OCI-LY7 (cell line): ENCODE data around the gene CCNF.

Experiments used
- EZH2phosphoT487 ChIP-seq: fragments of 200-600 bp; sonication (generic); IDR thresholded peaks from 2 replicates; pipeline ENCODE4 v1.6.1; 2018; ENCODE audit warnings: low read depth, borderline replicate concordance, mild to moderate bottlenecking, mixed run types, antibody characterized with exemption, low read length, moderate library complexity, mixed read lengths
- TF ChIP-seq, protein P1 (sequence below): fragments of 200-600 bp; sonication (generic); conservative IDR thresholded peaks from 2 replicates; pipeline ENCODE4 v1.5.1; 2014; ENCODE audit warnings: mild to moderate bottlenecking, antibody characterized with exemption, low read length, moderate library complexity, mixed read lengths

DNA sequence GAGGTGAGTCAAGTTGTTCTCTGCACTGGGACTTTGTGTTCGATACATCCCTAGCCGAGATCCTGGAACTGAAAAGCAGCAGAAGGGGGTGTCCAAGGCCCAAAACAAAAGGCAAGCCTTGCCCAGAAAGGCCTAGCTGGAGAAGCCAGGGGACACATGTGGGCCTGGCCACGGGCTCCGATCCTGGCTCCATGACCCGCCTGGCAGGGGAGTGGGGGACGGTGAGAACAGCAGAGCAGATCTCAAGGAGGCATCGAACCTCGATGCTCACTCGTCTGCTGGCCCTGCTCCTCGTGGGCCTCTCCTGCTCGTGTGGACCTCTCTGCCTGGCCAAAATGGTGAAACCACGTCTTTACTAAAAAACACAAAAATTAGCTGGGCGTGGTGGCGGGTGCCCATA is 8.9 kb downstream of the CCNF start:
- TF ChIP-seq, protein P1, sequence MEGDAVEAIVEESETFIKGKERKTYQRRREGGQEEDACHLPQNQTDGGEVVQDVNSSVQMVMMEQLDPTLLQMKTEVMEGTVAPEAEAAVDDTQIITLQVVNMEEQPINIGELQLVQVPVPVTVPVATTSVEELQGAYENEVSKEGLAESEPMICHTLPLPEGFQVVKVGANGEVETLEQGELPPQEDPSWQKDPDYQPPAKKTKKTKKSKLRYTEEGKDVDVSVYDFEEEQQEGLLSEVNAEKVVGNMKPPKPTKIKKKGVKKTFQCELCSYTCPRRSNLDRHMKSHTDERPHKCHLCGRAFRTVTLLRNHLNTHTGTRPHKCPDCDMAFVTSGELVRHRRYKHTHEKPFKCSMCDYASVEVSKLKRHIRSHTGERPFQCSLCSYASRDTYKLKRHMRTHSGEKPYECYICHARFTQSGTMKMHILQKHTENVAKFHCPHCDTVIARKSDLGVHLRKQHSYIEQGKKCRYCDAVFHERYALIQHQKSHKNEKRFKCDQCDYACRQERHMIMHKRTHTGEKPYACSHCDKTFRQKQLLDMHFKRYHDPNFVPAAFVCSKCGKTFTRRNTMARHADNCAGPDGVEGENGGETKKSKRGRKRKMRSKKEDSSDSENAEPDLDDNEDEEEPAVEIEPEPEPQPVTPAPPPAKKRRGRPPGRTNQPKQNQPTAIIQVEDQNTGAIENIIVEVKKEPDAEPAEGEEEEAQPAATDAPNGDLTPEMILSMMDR = no peak
- no peak for TF ChIP-seq EZH2phosphoT487
